ENCODE results near the gene ADAMTS19.

ADAMTS19 gene

DNA sequence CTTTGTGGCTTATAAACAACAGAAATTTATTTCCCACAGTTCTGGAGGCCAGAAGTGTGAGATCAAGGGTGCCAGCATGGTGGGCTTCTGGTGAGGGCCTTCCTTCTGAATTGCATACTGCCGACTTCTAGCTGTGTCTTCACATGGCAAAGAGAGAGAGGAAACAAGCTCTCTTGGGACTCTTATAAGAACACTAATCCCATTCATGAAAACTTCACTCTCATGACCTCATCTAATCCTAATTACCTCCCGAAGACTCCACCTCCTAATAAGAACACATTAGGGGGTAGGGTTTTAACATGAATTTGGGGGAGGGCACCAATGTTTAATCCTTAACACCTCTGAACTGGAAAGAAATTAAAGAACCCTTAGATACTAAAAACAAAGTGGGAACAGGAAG is 211.9 kb downstream of the ADAMTS19 start:
- DNase-seq (ENCODE audit: low read depth, low spot score) = no peak

DNA sequence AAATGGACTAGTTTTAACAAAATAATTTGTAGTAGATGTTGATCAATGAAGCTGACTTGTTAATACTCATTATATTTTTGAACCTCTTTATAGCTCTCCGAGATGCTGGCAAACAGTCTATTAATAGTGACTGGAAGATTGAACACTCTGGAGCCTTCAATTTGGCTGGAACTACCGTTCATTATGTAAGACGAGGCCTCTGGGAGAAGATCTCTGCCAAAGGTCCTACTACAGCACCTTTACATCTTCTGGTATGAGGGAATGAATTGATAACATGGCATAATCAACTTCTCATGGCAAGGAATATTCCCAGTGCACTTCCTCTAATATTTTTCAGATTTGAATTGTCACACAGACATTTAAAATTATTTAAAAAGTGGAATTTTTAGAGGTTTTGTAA is 219.6 kb downstream of the ADAMTS19 start:
- no peak for DNase-seq (ENCODE audit: low read depth, low spot score)

DNA sequence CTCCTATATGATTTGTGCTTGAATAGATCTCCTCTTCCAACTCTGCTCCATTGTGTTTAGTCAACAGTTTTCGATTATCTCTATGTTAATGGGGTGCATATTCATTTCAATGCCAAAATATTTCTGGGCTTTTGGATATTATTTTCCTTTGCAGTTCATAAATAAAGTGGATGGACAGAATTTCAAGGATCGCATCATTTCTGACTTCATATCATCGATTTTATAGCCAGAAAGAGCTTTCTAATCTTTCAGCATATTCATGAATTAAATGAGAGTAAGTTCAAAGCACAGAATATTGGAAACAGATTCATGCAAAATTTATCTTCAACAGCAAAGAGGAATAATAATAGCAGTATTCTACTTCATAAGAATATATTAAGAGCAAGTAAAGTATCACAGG is 227.8 kb downstream of the ADAMTS19 start:
- DNase-seq (ENCODE audit: low read depth, low spot score) = no peak

DNA sequence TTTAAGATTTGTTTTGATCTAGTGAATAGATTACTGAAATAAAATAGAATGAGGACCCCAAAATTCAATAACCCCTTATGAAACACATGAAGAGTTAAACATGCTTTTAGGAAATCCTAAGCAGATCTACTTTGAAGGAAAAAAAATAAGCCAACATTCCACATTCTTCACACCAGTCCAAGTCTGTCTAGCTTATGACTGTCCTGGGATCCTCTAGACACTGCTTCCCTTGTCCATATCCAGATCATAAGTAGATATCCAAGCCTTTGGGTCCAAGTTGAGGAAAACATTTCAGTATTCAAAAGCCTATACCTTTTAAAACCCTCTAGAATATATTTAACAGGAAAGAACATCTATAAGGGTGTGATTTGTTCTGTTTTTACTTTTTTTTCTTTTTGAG is 228.9 kb downstream of the ADAMTS19 start:
- DNase-seq (ENCODE audit: low read depth, low spot score) = no peak

DNA sequence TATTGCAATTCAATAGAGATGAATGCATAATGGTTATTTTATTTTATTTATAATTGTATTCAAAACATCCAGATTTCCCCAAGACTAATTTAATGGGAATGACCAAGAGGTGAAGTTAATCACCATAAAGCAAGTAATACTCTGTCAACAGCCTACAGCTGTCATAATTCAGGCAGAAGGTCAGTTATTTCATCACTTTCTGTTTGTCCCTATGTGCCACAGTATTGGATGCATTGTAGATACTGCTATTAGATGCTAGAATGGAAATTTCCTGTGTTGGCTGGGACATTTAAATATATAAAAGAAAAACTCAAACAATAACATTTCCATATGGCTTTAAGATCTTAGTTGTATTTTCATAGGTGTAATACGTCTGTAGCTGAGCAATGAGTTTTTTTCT is 231.1 kb downstream of the ADAMTS19 start:
- no peak for DNase-seq (ENCODE audit: low read depth, low spot score)

DNA sequence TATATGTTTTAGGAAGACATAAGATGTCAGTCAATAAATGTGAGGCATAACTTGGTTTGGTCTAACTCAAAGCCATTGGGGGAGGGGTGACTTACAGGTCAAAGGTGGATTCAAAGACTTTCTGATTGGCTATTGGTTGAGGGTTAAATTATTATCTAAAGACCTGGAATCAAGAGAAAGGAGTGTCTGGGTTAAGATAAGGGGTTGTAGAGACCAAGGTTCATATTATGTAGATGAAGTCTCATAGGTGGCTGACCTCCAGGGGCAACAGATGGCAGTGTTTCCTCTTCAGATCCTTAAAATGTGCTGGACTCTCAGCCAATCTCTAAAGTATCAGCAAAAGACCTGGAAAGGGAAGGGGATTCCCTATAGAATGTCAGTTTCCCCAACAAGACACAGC is 236.5 kb downstream of the ADAMTS19 start:
- no peak for DNase-seq (ENCODE audit: low read depth, low spot score)

DNA sequence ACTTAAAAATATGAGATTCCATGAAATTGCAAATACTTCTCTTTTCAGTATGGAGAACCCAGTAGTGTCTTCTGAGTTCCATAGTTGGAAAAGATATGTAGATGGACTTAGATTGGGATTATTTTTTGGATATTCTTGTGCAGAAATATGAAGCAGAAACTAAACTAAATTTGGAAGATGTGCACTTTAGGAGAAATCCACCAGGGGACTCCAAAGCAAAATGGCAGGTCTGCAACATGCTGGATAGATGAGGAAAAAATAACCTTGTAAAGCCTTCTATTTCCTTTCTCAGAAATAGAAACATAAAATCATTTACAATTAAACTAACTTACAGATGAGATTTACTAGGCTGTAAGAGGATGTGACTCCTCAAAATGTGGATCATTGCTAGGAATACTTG is 238.6 kb downstream of the ADAMTS19 start:
- no peak for DNase-seq (ENCODE audit: low read depth, low spot score)

DNA sequence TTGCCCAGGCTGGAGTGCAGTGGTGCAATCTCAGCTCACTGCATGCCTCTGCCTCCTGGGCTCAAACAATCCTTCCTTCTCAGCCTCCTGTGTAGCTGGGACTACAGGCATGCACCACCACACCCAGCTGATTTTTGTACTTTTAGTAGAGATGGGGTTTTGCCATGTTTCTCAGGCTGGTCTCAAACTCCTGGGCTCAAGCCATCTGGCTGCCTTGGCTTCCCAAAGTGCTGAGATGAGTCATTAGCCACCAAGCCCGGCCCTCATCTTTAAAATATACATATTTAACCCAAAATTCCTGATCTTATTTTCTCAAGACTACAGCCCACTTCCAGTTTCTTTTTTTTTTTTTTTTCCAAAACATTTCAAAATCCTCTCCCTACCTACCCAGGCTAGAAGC is 256.1 kb downstream of the ADAMTS19 start:
- DNase-seq (ENCODE audit: low read depth, low spot score) = no peak

DNA sequence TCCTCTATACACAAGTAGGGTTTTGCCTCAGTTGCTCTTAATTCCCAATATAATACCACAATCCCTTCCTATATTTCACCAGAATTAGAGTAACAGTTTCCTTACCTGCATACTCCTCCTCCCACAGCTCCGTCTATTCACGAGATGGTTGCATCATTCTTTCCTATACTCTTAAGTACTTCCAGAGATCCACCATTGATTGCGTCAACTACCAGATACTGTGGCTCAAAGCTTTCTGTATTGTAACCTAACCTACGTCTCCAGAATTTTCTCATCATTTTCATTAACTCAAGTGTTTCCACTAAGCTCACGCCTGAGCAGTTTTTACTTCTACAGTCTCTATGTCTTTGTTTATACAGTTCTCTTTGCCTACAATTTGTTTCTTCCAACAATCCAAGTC is 256.6 kb downstream of the ADAMTS19 start:
- DNase-seq (ENCODE audit: low read depth, low spot score) = no peak

DNA sequence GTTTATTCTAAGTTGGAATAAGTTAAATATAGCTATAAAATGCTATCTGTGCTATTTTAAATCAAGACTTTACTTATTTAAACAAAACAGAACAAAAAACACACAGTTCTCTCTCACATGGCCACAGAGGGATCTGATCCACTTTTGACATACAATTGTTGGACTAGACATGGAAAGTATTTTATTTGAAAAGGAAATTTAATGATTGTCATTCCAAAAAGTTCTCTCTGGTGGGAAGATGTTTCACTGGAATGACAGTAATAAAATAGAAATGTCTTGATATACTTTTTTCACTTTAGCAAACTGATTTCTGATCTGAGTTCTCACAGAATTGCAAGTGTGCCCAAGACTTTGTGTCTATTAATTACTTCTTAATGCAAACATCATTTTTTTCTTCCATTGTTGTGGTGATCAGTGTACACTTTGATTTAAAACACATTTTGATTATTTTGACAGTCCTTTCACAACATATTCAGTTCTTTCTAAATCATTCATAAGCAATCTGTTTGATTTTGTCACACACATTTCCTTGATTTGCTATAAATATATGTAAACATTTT is 257.7 kb downstream of the ADAMTS19 start:
- DNase-seq (ENCODE audit: low read depth, low spot score) = no peak

DNA sequence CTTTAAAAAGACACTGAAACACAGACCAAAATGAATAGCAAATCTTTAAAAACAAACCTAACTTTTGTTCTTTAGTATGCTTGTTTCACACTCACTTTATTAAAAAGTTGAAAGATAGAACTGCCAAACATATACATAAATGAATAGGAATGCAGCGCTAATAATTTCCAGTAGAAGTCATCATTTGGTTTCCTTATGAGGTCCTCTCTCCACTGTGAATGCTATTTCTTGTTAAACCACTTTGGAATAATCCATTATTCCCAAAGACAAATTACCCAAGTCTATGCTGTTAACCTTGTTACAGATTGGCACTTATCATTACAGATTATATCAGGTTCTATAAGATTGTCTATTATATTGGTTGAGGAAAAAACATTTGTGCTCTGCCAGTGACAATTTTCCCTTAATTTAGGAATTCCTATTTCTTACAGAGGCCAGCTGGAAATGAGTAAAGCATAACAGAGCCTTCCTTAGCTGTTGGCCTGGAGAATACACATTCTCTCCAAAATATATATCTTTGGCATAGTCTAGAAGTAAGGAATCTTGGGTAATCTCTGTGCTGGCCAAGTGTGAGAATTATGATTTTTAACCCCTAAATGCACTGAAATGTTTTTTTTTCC is 258.5 kb downstream of the ADAMTS19 start:
- no peak for DNase-seq (ENCODE audit: low read depth, low spot score)

DNA sequence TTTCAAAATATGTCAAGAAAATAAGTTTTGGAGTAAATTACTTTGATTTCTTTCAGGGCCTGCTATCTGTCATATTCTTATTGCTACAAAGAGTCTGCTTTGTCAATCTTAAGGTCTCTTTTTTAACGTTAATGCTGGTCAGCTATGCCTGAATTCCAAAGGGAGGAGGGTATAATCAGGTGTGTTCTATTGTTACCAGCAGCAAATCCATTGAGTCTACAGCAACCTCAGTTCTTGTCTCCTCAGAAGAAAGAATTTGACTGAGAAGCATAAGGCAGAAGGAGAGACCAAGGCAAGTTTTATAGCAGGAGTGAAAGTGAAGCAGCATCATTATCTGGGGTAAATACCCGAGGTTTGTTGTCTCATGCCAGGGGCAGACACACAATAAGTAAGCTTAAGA is 264.1 kb downstream of the ADAMTS19 start:
- DNase-seq (ENCODE audit: low read depth, low spot score) = no peak

DNA sequence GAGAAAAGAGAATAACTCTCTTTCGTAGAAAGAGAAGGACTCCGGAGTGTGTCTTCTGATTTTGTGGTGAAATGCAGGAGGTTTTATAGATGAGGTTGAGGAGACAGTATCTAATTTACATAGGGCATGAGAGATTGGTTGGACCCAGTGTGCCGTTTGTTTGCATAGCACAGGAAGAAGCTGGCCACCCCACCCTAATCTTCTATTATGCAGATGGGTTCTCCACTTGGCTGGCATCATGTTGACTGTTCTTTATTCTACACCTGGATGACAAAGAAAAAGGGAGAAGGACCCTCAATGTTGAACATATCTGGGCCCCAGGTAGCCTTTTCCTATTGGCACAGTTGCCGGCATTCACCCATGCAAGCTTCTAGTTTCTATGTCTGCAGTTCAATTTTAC is 264.5 kb downstream of the ADAMTS19 start:
- no peak for DNase-seq (ENCODE audit: low read depth, low spot score)

DNA sequence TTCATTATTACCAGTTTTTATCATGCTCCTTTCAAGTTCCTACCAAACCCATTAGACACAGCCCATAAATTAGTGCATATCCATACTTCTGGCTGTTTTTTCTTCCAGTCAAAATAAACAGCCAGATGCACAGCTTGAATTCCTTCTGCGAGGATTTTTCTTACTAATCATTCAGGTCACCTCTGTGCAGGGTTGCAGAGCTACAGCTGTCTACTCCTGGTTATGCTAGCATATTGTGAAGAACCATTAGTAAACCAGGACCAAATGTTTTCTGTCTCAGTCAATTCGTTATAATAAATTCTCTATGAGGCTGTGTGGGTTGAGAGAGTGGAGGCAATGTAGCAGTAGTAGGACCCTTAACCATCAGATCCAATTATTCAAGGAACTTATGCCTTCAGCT is 279.7 kb downstream of the ADAMTS19 start:
- DNase-seq (ENCODE audit: low read depth, low spot score) = no peak

DNA sequence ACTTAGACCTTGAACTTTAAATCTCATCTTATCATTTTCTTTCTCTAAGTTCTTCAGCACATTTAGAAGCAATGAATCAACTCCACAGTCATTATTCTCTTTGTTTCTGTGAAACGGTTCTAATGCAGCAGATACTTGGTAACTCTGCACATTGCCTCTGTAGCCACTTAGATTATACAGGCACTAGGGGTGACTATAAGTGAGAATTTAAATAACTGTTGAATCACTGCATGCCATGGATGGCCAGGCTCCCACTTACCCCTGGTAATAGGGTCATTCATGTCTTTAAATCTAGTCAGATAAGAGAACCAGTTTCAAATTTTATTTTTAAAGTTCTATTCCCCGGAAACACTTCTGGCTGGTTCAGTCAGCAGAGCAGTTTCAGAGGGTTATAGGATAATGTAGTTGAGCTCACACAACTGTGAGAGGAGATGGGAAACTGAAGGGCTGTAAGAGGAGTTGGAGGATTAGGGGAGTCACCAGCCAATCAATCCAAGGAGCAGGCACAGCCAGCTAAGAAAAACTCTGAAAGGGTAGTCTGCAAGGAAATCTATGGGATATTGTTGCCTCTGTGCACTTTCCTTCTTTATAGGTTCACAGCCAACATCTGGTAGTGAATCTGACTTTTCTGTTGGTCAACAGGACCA is 283.6 kb downstream of the ADAMTS19 start:
- no peak for DNase-seq (ENCODE audit: low read depth, low spot score)

DNA sequence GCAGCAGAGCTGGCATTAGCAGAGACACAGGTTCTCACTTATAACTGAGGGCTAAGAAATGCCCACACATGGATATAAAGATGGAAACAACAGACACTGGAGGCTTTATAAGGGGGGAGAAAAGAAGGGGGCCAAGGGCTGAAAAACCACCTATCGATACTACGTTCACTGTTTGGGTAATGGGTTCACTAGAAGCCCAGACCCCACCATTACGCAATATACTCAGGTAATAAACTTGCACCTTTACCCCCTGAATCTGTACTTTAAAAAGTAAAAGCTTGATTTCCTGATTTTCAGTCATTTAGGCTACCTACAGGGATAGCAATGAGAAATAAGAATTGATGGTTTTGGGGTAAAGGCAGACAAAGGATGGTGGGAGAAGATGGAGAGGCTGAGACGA is 285.9 kb downstream of the ADAMTS19 start:
- no peak for DNase-seq (ENCODE audit: low read depth, low spot score)

DNA sequence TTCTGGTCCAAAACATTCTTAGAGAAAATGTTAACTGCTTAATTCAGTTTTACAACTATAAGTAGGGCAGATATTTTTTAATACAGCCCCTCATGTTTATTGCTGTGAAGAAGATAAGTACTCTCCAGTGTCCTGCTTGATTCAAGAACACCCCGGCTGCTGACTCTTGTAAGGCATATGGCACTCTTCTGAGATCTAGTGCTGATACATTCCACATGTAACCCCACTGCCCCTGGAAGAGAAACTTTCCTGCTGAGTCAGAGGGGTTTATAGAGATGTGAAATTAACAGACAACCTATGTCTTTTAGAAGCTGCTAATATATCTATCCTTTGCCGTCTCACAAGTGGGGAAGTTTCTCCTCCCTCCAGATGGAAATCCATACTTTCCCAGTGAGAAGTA is 286.8 kb downstream of the ADAMTS19 start:
- no peak for DNase-seq (ENCODE audit: low read depth, low spot score)

DNA sequence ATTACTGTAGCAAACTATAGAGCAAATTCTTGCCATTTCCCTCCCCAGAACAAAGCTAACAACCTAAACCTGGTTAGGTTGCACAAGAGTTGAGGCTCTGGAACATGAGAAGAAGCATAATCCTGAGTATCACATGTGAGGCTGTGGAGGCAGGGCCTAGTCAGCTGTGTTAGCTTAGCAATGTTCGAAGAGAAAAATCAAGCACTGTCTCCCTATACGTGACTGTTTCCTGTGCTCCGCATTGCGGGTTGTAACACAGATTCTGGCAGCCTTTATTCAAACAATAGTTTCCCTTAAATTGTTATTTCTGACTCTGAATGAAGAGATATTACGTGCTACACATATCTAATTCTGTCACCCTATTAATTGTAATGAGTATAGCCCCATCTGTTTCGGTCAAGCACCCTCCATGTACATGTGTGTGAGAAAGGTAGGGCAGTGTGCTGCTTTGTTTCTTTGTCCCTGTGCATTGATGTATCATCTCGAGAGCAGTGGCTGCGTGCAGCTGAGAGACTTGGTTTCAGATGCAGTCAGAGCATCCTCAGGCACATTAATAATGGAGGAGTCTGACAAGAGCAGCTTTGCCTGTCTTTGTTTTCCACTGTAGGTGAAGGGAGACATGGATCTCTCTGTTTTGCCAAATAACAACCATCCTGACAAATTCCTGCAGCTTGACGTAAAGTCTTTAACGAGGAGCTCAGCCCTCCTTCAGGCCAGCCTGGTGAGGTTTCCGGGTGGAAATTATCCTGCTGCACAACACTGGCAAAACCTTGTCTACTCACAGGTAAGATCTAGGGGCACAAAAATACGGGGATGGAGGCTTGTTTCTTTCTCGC is 287.7 kb downstream of the ADAMTS19 start, which contains the start of gene MINAR2:
Gene MINAR2 (plus strand): TSS at position 523 of the 836 bp plus-strand sequence. CDS start 97 bp downstream, at position 620.
- no peak for DNase-seq (ENCODE audit: low read depth, low spot score)

DNA sequence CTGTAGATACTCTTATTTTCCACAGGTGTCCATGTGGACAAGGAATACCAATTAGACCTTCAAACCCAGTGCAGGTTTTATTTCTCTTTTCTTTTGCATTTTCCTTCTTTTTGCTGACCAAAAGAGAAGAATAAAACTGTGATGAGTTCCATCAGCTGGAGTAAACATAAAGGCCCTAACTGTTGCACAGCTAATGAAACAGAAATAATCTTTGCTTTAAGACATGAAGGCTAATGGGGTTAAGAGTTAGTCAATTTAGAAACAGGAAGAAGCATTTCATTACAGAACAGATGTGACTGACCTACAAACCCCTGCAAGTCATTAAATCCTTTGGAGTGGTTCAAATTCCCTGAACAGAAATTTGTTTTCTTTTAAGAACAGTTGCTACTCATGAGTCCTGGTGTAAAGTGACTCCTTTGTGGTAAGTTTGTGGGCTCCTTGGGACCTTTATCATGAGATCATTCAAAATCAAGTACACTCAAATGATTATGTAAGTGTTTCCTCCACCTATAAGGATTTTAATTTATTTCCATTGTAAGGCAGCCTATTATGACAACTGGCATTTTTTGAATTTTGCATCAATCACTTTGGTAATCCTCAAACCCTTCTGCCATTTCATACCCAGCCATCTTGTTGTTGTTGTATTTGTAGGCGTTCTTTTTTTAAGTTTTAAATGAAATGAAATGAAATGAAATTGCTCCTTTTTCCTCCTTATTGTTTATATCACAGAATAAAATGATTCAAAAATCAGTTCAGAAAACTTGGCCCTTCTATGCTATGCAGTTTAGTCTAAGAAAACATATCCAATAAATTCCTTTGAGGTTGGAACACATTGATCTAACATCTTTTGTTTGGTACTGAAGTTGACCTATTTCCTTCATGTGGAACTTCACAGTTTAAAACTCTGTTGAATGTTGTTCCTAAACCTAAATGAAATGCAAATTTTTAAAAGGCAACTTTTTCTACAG is 289.1 kb downstream of the ADAMTS19 start:
- no peak for DNase-seq (ENCODE audit: low read depth, low spot score)

DNA sequence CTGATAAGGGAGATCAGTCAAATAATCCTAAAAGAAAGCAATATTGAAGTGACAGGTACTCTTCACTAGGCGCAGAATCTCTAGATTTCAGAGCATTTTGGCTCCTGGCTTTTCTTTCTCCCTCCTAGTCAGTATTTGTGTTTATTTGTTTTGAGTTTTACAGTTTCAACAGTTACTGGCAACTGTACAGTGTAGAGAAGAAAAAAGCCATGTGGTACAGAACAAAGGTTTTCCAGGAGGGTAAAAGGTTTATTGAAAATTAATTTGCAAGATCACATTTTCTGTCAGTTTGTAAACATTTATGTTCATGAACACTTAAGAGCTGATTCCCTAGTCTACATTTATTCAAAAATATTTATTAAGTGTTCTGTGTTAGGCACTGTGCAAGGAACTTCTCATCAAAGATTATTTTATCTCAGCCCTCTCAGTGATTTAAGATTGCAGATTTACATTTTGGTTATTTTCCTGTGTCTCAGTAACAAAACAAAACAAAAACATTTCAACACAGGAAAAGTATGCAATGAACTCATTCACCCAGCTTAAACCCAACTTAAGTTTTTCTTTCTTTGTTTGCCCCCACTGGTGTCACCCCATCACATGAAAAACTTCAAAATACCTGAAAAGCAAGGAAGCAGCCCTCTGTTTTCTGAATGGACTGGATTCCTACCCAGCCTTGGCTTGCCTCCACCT is 300.7 kb downstream of the ADAMTS19 start:
- DNase-seq (ENCODE audit: low read depth, low spot score) = no peak

DNA sequence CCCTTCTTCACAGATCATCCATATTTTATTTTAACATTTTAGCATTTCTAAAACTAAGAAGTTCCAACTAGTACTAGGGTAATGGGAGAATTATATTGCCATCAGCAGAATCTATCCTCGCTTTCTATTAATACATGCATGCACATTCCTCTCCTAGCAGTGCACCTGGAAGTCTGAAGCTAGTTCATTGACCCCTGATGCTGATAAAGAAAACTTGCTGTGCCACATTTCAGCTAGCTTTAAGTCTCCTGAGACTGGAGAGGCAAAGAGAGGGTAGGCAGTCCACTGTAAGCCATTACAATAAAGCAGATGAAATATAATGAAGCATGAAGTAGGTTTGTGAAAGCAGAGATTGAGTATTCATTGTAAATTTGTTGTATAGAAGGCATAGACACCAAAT is 303.6 kb downstream of the ADAMTS19 start:
- DNase-seq (ENCODE audit: low read depth, low spot score) = no peak
